Psoas muscle (tissue), 8 donors: ENCODE measurements around the gene PLEKHN1. TPM values are rescaled to one million over a fixed set of nuclear protein-coding genes. Genes with fewer than 3 reads are reported as not detected.
"Not testable (repeated sequence)": the region's sequence is repeated elsewhere in the genome, so short reads cannot be mapped to it uniquely, and the experiment has no call there.

Source experiments
- ATAC-seq, 4 donors: fragments of 200-7000 bp; cut with Tn5 transposase; one replicate each; pipeline ENCODE4 v1.9.1; 2020; ENCODE audit warnings: moderate library complexity in 3 of 4, mild to moderate bottlenecking in 2 of 4
- DNase-seq, 2 donors: peaks; one replicate each; pipeline ENCODE4 v3.0.0-alpha.2; 2020
- H3K27ac ChIP-seq: fragments of 200-600 bp; one replicate; pipeline ENCODE4 v1.8.0; 2022
- H3K27me3 ChIP-seq, 3 donors: fragments of 200-600 bp in 1 of 3; one replicate each; pipeline versions ENCODE4 v1.6.1 to v1.8.0; 2013 to 2022; ENCODE audit warnings: low read length in 2 of 3, mild to moderate bottlenecking in 2 of 3, moderate library complexity in 1 of 3; ENCODE audit not compliant: insufficient read depth in 3 of 3
- H3K36me3 ChIP-seq, 2 donors: fragments of 200-600 bp in 1 of 2; one replicate each; pipeline versions ENCODE4 v1.6.1 to v1.8.0; 2013 to 2022; ENCODE audit warnings: low read depth in 1 of 2, mild to moderate bottlenecking in 1 of 2, moderate library complexity in 1 of 2; ENCODE audit not compliant: insufficient read depth in 1 of 2
- H3K4me1 ChIP-seq: fragments of 200-600 bp; one replicate; pipeline ENCODE4 v1.8.0; 2022
- H3K4me3 ChIP-seq: fragments of 200-600 bp; one replicate; pipeline ENCODE4 v1.8.0; 2022; ENCODE audit warnings: mild to moderate bottlenecking
- H3K9me3 ChIP-seq: fragments of 200-600 bp; one replicate; pipeline ENCODE4 v1.8.0; 2022
- CTCF ChIP-seq: fragments of 200-600 bp; IDR thresholded peaks from one replicate; pipeline ENCODE4 v1.8.0; 2022; ENCODE audit warnings: antibody characterized with exemption
- WGBS, 3 donors: extraction: QIAGEN DNeasy Blood & Tissue Kit; methylation state at CpG; one replicate each; pipeline versions ENCODE4 v1.1.6 to v1.1.7; 2013; 5-methylcytosine and 5-hydroxymethylcytosine counted together
- intact Hi-C, 2 donors: fragments of 100-400 bp; cut with DNase I; formaldehyde crosslinking; loops; one replicate each; pipeline versions ENCODE4 v1.11.0 to v1.14.2; 2022
- polyA plus RNA-seq, 3 donors: library from polyadenylated mRNA; stranded (reverse); fragments of 200-250 nt; gene quantifications; one replicate each; pipeline ENCODE4 v1.2.3, GENCODE V29; 2013
- total RNA-seq, 4 donors: library from RNA; stranded (reverse); fragmentation: NEBNext Ultra II Directional in 2 of 4; extraction: Animal tissue kit (Norgen Biotek cat#: 25700) in 2 of 4; gene quantifications; one replicate each; pipeline versions ENCODE4 v1.2.1 to v1.2.4, GENCODE V29; 2021 to 2023
- donor health status: healthy with polysubstance abuse.
- donor health status: DM: no; HTN: no; CAD: no; lungs with moderate emphysema.
- donor health status: Bipolar disorder and iron deficiency.
- donor health status: healthy.
- donor health status: DM: yes; HTN: yes; CAD: no.
- donor health status: DM: no; HTN: no; CAD: no.
- donor health status: DM: no; HTN: no; CAD: no.
- donor health status: DM: yes; HTN: yes; CAD: no.

PLEKHN1 gene
- total and polyA plus RNA-seq, 7 donors = 0.03 TPM; not detected in 6

GRCh38 chr1:1005774-1006304, 39.6 kb downstream of the PLEKHN1 start:
- peak; percentile 12 to 51 for DNase-seq
- intact Hi-C loops = no loop called here
- WGBS, 3 donors = 33 to 47% (median 38%) methylated on average over 18 to 23 of the region's 23 CpGs

GRCh38 chr1:1006305-1007159, 40.2 kb downstream of the PLEKHN1 start:
- H3K36me3 ChIP-seq = no peaks in the 10 kb centered on the region
- peak in 1 of 2 donors; percentile 45 for DNase-seq
- no peak overlapping the region for H3K27ac ChIP-seq
- no peak for ATAC-seq
- no peak for TF ChIP-seq CTCF
- H3K27me3 ChIP-seq = peaks cover 0 to 3% (median 0%) of the 10 kb centered on the region in 3 donors
- no peak overlapping the region for H3K4me3 ChIP-seq
- no peaks in the 10 kb centered on the region for H3K9me3 ChIP-seq
- intact Hi-C loops = no loop called here
- WGBS, 3 donors = 73 to 84% (median 74%) methylated on average over 37 of the region's 37 CpGs
- peaks cover 11% of the 10 kb centered on the region for H3K4me1 ChIP-seq

More at GRCh38 chr1:1005774-1006304, 39.6 kb downstream of the PLEKHN1 start:
- Histone ChIP-seq H3K27ac (no peak overlapping the region), H3K4me1 (peaks cover 11% of the 10 kb centered on the region), H3K9me3 (no peaks in the 10 kb centered on the region), H3K36me3 (no peaks in the 10 kb centered on the region), H3K27me3 (peaks cover 0 to 3% (median 0%) of the 10 kb centered on the region in 3 donors), H3K4me3 (no peak overlapping the region)
- no peak for ATAC-seq
- TF ChIP-seq CTCF = no peak

- 88 to 96% (median 91%) methylated on average over 8 of the region's 8 CpGs for whole genome bisulfite sequencing, 3 donors
- H3K36me3 ChIP-seq, H3K9me3 ChIP-seq, H3K4me3 ChIP-seq, ATAC-seq, H3K27me3 ChIP-seq, H3K27ac ChIP-seq, intact Hi-C loops: not testable (repeated sequence)
- peak in 1 of 2 donors; percentile 38 for DNase-seq
- H3K4me1 ChIP-seq = peaks cover 17% of the 10 kb centered on the region
These were observed 43.8 kb downstream of the PLEKHN1 start for GRCh38 chr1:1010131-1010530.

DNA sequence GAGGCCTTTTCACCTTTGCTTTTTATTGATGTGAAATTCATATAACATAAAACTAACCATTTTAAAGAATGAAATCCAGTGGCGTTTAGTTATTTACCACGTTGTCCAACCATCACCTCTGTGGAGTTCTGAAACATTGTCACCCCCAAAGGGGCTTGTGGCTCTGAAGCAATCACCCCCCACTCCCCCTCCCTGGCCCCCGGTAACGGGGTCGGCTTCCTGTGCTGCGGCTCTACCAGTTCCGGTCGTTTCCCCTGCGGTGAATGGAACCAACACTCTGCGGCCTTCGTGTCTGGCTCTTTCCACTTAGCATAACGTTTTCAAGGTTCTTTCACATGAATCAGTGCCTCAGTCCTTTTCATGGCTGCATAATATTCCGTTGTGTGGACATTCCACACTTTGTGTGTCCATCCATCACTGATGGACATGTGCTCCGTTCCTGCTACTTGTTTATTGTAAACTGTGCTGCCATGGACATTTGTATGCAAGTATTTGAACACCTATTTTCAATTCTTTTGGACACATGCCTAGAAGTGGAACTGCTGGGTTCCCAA, 45.2 kb downstream of the PLEKHN1 start:
- 84% methylated on average over 14 of the region's 14 CpGs for WGBS, 3 donors
- Histone ChIP-seq H3K27ac (no peak overlapping the region), H3K4me1 (peaks cover 11% of the 10 kb centered on the region), H3K36me3 (no peaks in the 10 kb centered on the region), H3K9me3 (no peaks in the 10 kb centered on the region), H3K4me3 (no peak overlapping the region), H3K27me3 (peaks cover 0 to 3% (median 0%) of the 10 kb centered on the region in 3 donors)
- intact Hi-C loops = no loop called here
- TF ChIP-seq CTCF = no peak
- ATAC-seq (no peak), DNase-seq (no peak)

DNA sequence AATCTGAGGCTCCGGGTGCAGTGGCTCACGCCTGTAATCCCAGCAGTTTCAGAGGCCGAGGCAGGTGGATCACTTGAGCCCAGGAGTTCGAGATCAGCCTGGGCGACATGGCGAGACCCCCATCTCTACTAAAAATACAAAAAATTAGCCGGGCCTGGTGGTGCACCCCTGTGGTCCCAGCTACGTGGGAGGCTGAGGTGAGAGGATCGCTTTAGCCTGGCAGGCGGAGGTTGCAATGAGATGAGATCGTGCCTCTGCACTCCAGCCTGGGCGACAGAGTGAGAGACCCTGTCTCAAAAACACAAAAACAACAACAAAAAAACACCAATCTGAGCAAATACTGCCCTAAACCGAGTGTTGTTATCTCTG, 46.4 kb downstream of the PLEKHN1 start:
- ATAC-seq (peak in 2 of 4 donors; percentile 3), DNase-seq (peak in 1 of 2 donors; percentile 26)
- Histone ChIP-seq H3K4me1 (peaks cover 11% of the 10 kb centered on the region), H3K27ac (peak overlapping the region; percentile 80), H3K4me3 (peak overlapping the region; percentile 79)
- H3K27me3 ChIP-seq, intact Hi-C loops, H3K36me3 ChIP-seq, H3K9me3 ChIP-seq: not testable (repeated sequence)
- WGBS, 3 donors = 49 to 60% (median 50%) methylated on average over 13 of the region's 13 CpGs
